Right lobe of liver (tissue), 6 donors: ENCODE data around the gene POLG2. TPM values are rescaled to one million over a fixed set of nuclear protein-coding genes. Genes with fewer than 3 reads are reported as not detected.
A peak's percentile ranks its signal among the peaks of the same experiment; 100 is the strongest.

Experiments
- ATAC-seq, 4 donors: fragments of 200-7000 bp; cut with Tn5 transposase; one replicate each; pipeline ENCODE4 v1.9.1; 2020; ENCODE audit warnings: mild to moderate bottlenecking in 4 of 4, moderate library complexity in 4 of 4
- DNase-seq, 3 donors: peaks; one replicate each; pipeline ENCODE4 v3.0.0-alpha.2; 2020
- H3K27ac ChIP-seq, 3 donors: fragments of 200-600 bp; one replicate each; pipeline ENCODE4 v1.8.0; 2022
- H3K27me3 ChIP-seq, 2 donors: fragments of 200-600 bp; one replicate each; pipeline ENCODE4 v1.8.0; 2022
- H3K36me3 ChIP-seq, 4 donors: fragments of 200-600 bp; sonication (generic) in 1 of 4; one replicate each; pipeline versions ENCODE4 v1.5.1 to v1.8.0; 2017 to 2022; ENCODE audit warnings: control low read depth in 1 of 4
- H3K4me1 ChIP-seq, 4 donors: fragments of 200-600 bp; sonication (generic) in 1 of 4; one replicate each; pipeline versions ENCODE4 v1.5.1 to v1.8.0; 2017 to 2022; ENCODE audit warnings: control low read depth in 1 of 4
- H3K4me3 ChIP-seq, 3 donors: fragments of 200-600 bp; one replicate each; pipeline ENCODE4 v1.8.0; 2022
- H3K9me3 ChIP-seq, 4 donors: fragments of 200-600 bp; sonication (generic) in 1 of 4; one replicate each; pipeline versions ENCODE4 v1.5.1 to v1.8.0; 2017 to 2022; ENCODE audit warnings: control low read depth in 1 of 4
- CTCF ChIP-seq, 4 donors: fragments of 200-600 bp in 3 of 4; fragments of 450-650 bp in 1 of 4; IDR thresholded peaks; one replicate each; pipeline versions ENCODE4 v1.5.1 to v1.8.0; 2016 to 2022; ENCODE audit warnings: antibody characterized with exemption in 4 of 4, mild to moderate bottlenecking in 2 of 4
- POLR2A ChIP-seq: fragments of 450-650 bp; IDR thresholded peaks from one replicate; pipeline ENCODE4 v1.6.1; 2017; ENCODE audit warnings: antibody characterized with exemption, mild to moderate bottlenecking
- WGBS: methylation state at CpG from one replicate; pipeline ENCODE4 v1.1.6; 2018; ENCODE audit warnings: low coverage, low lambda C conversion rate; ENCODE audit not compliant: insufficient coverage; ENCODE audit errors: missing lambda C conversion rate; 5-methylcytosine and 5-hydroxymethylcytosine counted together
- intact Hi-C, 2 donors: fragments of 100-400 bp; cut with DNase I; formaldehyde crosslinking; loops; one replicate each; pipeline versions ENCODE4 v1.11.2 to v1.14.1; 2022
- total RNA-seq, 6 experiments: library from RNA; depleted of rRNA in 2 of 6; stranded (reverse); fragments of >200 nt in 2 of 6; fragmentation: NEBNext Ultra II Directional in 3 of 6; extraction: Animal tissue kit (Norgen Biotek cat#: 25700) in 3 of 6; gene quantifications; one replicate each; pipeline versions ENCODE4 v1.1.0 to v1.2.4, GENCODE V29; 2016 to 2023
- donor health status: DM: no; HTN: yes; CAD: no.
- donor health status: DM: no; HTN: no; CAD: no.
- donor health status: DM: no; HTN: no; CAD: no.
- donor health status: DM: no; HTN: yes; CAD: no.
- donor health status: DM: no; HTN: yes; CAD: no.

POLG2 gene
- total RNA-seq, 6 experiments from 2014 or later, result 2.9 to 9.2 (median 5.5) TPM

GRCh38 chr17:64494121-64494520 lies 2.7 kb downstream of the POLG2 start:
- ATAC-seq, result no peak
- intact Hi-C loops, result no loop called here

GRCh38 chr17:64492481-64493109 lies 4.3 kb downstream of the POLG2 start:
- Histone ChIP-seq H3K9me3 (no peaks in the 10 kb centered on the region), H3K36me3 (peaks cover 0 to 29% (median 5%) of the 10 kb centered on the region in 4 donors), H3K27ac (no peak overlapping the region), H3K27me3 (no peaks in the 10 kb centered on the region), H3K4me3 (no peak overlapping the region), H3K4me1 (peaks cover 0 to 20% (median 7%) of the 10 kb centered on the region in 4 donors)
- WGBS, result 62% methylated on average over 6 of the region's 6 CpGs
- TF ChIP-seq CTCF (IDR thresholded peaks at IDR 0.05), result peak; percentile 39 to 45 (median 42)
- no peak for TF ChIP-seq POLR2A
- ATAC-seq (no peak), DNase-seq (no peak)
- intact Hi-C loops, result no loop called here

More at GRCh38 chr17:64494121-64494520, 2.7 kb downstream of the POLG2 start:
- TF ChIP-seq CTCF (IDR thresholded peaks at IDR 0.05) (no peak), POLR2A (no peak)
- peaks cover 0 to 35% (median 11%) of the 10 kb centered on the region in 4 donors for H3K4me1 ChIP-seq
- no peak for DNase-seq
- H3K9me3 ChIP-seq, result no peaks in the 10 kb centered on the region
- peaks cover 0 to 34% (median 11%) of the 10 kb centered on the region in 4 donors for H3K36me3 ChIP-seq
- WGBS, result 95% methylated on average over 2 of the region's 2 CpGs
- no peak overlapping the region for H3K4me3 ChIP-seq
- no peaks in the 10 kb centered on the region for H3K27me3 ChIP-seq
- H3K27ac ChIP-seq, result no peak overlapping the region

- H3K9me3 ChIP-seq, result no peaks in the 10 kb centered on the region
- DNase-seq (no peak), ATAC-seq (no peak)
- H3K27ac ChIP-seq, result no peak overlapping the region
- H3K4me3 ChIP-seq, result no peak overlapping the region
- peaks cover 0 to 15% (median 5%) of the 10 kb centered on the region in 4 donors for H3K4me1 ChIP-seq
- WGBS, result 81% methylated on average over 3 of the region's 3 CpGs
- peaks cover 0 to 29% (median 5%) of the 10 kb centered on the region in 4 donors for H3K36me3 ChIP-seq
- TF ChIP-seq POLR2A (no peak), CTCF (IDR thresholded peaks at IDR 0.05) (no peak)
- no peaks in the 10 kb centered on the region for H3K27me3 ChIP-seq
- intact Hi-C loops, result no loop called here
Observed at GRCh38 chr17:64491994-64492393, 4.9 kb downstream of the POLG2 start.

- peaks cover 0 to 15% (median 5%) of the 10 kb centered on the region in 4 donors for H3K4me1 ChIP-seq
- H3K4me3 ChIP-seq, result no peak overlapping the region
- no peaks in the 10 kb centered on the region for H3K9me3 ChIP-seq
- WGBS, result 83% methylated on average over 7 of the region's 13 CpGs
- DNase-seq (no peak), ATAC-seq (peak; percentile 66 to 81 (median 73))
- peaks cover 0 to 29% (median 5%) of the 10 kb centered on the region in 4 donors for H3K36me3 ChIP-seq
- intact Hi-C loops, result no loop called here
- H3K27me3 ChIP-seq, result no peaks in the 10 kb centered on the region
- TF ChIP-seq CTCF (IDR thresholded peaks at IDR 0.05), result peak; percentile 54 to 60 (median 57)
- no peak for TF ChIP-seq POLR2A
- H3K27ac ChIP-seq, result no peak overlapping the region
Observed at GRCh38 chr17:64491034-64491860, 5.6 kb downstream of the POLG2 start.
